Activated T-helper 1 cell treated with Interleukin-2 at 50 U/mL for 16 hours (primary cell): ENCODE results near the gene CFAP99.

Source experiments
- DNase-seq: peaks from one replicate; pipeline ENCODE4 v3.0.0-alpha.2; 2020; ENCODE audit warnings: low read depth

CFAP99 gene

DNA sequence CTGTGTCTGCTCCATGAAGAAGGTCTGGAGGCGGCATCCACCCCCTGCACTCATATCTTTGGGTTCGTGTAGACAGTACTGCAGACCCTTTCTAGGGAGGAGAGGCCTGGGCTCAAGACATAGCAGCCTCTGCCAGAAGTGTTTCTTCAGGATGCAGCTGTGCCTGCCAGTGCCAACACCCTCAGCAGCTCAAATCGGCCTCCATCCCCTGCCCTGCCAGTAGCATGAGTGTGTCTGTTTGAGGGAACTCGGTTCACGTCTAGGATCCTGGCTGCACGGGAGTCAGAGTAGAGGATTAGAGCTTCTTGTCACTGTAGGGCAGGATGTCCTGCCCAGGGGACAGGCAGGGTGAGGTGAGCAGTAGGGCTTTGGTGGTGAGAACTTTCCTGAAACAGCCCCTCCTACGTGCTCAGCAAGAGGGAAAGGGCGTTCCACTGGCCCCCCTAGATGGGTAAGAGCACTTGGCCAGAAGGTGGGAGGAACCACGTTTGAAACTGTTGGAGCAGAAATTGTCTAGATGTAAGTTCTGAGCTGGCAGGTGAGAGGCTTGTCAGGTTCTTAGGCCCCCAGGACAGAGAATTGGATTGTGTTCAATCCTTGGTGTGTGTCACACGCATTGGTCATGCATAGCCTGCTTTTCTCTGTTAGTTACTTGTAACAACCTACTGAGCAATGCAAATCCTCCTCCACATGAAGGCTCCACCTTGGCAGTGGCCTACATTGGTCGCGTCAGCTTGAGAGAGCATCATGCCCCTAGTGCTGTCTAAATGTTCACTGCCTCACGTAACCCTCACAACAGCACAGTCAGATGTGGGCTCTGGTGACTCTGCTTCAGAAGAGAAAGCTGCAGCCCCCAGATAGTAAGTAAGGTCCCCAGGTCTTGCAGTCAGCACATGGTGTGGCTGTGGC is 91.8 kb downstream of the CFAP99 start:
- DNase-seq = no peak

DNA sequence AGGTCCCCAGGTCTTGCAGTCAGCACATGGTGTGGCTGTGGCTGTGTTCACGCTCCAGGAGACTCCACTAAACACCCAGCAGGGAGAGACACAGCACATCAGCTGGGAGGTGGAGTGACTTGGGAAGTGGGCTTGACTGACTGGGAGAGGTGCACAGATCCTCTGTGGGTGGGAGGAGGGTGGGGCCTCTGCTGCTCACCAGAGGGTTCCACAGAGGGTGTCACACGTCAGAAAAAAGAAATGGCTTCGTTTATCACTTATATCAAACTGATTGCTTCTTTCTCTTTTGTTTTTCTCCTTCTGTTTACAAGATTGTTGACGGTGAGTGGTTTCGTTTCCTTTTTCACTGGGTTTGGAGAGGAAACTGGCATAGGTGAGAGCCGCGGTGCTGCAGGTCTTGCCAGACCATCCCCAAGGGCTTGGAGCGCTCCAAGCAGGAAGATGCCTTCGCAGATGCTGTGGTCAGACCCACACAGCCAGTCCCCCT is 92.9 kb downstream of the CFAP99 start:
- DNase-seq = no peak
